ENCODE results near the gene IDI2.

The IDI2 gene

GRCh38 chr10:983401-983800 lies 42.3 kb downstream of the IDI2 start:
- no peak for DNase-seq (ENCODE audit: extremely low read depth, low read depth)
- no peak for TF ChIP-seq CTCF (IDR thresholded peaks at IDR 0.05; ENCODE audit: low read depth, low read length)

- no peak for TF ChIP-seq CTCF (IDR thresholded peaks at IDR 0.05; ENCODE audit: low read depth, low read length)
- no peak for DNase-seq (ENCODE audit: extremely low read depth, low read depth)
Observed at GRCh38 chr10:980468-981093, 45.1 kb downstream of the IDI2 start.

- no peak for TF ChIP-seq CTCF (IDR thresholded peaks at IDR 0.05; ENCODE audit: low read depth, low read length)
Observed at GRCh38 chr10:978826-979421, 46.7 kb downstream of the IDI2 start.

GRCh38 chr10:976316-976715 lies 49.3 kb downstream of the IDI2 start:
- no peak for TF ChIP-seq CTCF (IDR thresholded peaks at IDR 0.05; ENCODE audit: low read depth, low read length)
- no peak for DNase-seq (ENCODE audit: extremely low read depth, low read depth)

More at GRCh38 chr10:978826-979421, 46.7 kb downstream of the IDI2 start:
- no peak for DNase-seq (ENCODE audit: extremely low read depth, low read depth)

- TF ChIP-seq CTCF (IDR thresholded peaks at IDR 0.05; ENCODE audit: low read depth, low read length): no peak
- no peak for DNase-seq (ENCODE audit: extremely low read depth, low read depth)
Observed at GRCh38 chr10:974785-975074, 50.9 kb downstream of the IDI2 start.

- no peak for DNase-seq (ENCODE audit: extremely low read depth, low read depth)
Observed at GRCh38 chr10:974038-974784, 51.4 kb downstream of the IDI2 start.

More at GRCh38 chr10:974038-974784, 51.4 kb downstream of the IDI2 start:
- TF ChIP-seq CTCF (IDR thresholded peaks at IDR 0.05; ENCODE audit: low read depth, low read length): no peak

Data from AG09319 (cell line).